Measurements from ENCODE around the gene FUOM. TPM values are rescaled to one million over a fixed set of nuclear protein-coding genes. Genes with fewer than 3 reads are reported as not detected.

Gene FUOM
- total RNA-seq, 1 donor from 2014 or later: 5.1 TPM

GRCh38 chr10:133335246-133336117, 22.3 kb downstream of the FUOM start:
- no peaks in the 10 kb centered on the region for H3K9me3 ChIP-seq (replicated peaks)
- DNase-seq: peak; percentile 54
- H3K27ac ChIP-seq (replicated peaks): no peak overlapping the region
- peaks cover 88% of the 10 kb centered on the region for H3K27me3 ChIP-seq (ENCODE audit: low read depth)
- intact Hi-C loops (cut with micrococcal nuclease): no loop called here
- H3K4me3 ChIP-seq: peak overlapping the region; percentile 58
- peaks cover 23% of the 10 kb centered on the region for H3K4me1 ChIP-seq
- H3K36me3 ChIP-seq: no peaks in the 10 kb centered on the region
- TF ChIP-seq, protein P1, sequence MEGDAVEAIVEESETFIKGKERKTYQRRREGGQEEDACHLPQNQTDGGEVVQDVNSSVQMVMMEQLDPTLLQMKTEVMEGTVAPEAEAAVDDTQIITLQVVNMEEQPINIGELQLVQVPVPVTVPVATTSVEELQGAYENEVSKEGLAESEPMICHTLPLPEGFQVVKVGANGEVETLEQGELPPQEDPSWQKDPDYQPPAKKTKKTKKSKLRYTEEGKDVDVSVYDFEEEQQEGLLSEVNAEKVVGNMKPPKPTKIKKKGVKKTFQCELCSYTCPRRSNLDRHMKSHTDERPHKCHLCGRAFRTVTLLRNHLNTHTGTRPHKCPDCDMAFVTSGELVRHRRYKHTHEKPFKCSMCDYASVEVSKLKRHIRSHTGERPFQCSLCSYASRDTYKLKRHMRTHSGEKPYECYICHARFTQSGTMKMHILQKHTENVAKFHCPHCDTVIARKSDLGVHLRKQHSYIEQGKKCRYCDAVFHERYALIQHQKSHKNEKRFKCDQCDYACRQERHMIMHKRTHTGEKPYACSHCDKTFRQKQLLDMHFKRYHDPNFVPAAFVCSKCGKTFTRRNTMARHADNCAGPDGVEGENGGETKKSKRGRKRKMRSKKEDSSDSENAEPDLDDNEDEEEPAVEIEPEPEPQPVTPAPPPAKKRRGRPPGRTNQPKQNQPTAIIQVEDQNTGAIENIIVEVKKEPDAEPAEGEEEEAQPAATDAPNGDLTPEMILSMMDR (IDR thresholded peaks at IDR 0.05; ENCODE audit: borderline replicate concordance): no peak

DNA sequence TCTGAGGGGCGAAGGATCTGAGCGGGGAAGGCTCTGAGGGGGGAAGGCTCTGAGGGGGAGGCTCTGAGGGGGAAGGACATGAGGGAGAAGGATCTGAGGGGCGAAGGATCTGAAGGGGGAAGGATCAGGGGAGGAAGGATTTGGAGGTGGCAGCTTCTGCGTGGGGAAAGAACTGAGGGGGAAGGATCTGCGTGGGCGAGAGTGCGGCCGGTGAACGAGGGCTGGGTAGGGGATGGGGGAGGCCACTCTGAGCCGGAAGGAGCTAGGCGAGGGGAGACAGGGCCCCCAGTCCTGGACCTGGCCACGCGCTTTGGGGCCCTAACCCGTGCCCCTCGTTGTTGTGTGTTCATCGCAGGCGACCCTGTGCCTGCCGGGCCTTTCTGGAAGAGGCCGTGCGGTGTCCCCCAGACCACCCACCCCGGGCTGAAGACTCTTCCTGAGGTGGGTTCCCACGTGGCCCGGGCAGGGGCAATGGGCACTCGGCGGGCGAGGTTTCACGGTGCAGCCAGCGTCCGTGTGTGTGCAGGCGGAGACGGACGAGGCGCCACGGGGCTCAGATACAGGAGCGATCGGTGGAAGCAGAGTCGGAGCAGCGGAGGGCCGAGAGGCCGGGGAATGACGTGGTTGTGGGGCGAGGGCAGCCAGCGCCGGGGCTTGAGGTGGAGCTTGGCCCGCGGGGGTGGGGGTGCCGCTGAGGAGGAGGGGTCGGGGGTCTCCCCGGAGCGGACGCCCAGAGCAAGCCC, 23.1 kb downstream of the FUOM start:
- no peak overlapping the region for H3K27ac ChIP-seq (replicated peaks)
- peaks cover 86% of the 10 kb centered on the region for H3K27me3 ChIP-seq (ENCODE audit: low read depth)
- no peaks in the 10 kb centered on the region for H3K36me3 ChIP-seq
- DNase-seq: no peak
- peak overlapping the region; percentile 58 for H3K4me3 ChIP-seq
- TF ChIP-seq, protein P1 (IDR thresholded peaks at IDR 0.05; ENCODE audit: borderline replicate concordance): no peak
- no peaks in the 10 kb centered on the region for H3K9me3 ChIP-seq (replicated peaks)
- peaks cover 27% of the 10 kb centered on the region for H3K4me1 ChIP-seq
- intact Hi-C loops (cut with micrococcal nuclease): no loop called here

- H3K4me1 ChIP-seq: peaks cover 30% of the 10 kb centered on the region
- no peaks in the 10 kb centered on the region for H3K36me3 ChIP-seq
- TF ChIP-seq, protein P1 (IDR thresholded peaks at IDR 0.05; ENCODE audit: borderline replicate concordance): no peak
- DNase-seq: no peak
- intact Hi-C loops (cut with micrococcal nuclease): no loop called here
- no peak overlapping the region for H3K27ac ChIP-seq (replicated peaks)
- H3K27me3 ChIP-seq (ENCODE audit: low read depth): peaks cover 86% of the 10 kb centered on the region
- no peak overlapping the region for H3K4me3 ChIP-seq
- no peaks in the 10 kb centered on the region for H3K9me3 ChIP-seq (replicated peaks)
Observed at GRCh38 chr10:133332936-133333699, 24.7 kb downstream of the FUOM start.

- TF ChIP-seq, protein P1 (IDR thresholded peaks at IDR 0.05; ENCODE audit: borderline replicate concordance): peak; percentile 98
- Histone ChIP-seq H3K9me3 (replicated peaks) (no peaks in the 10 kb centered on the region), H3K4me3 (peak overlapping the region; percentile 52), H3K4me1 (peaks cover 25% of the 10 kb centered on the region), H3K27ac (replicated peaks) (no peak overlapping the region), H3K27me3 (ENCODE audit: low read depth) (peaks cover 86% of the 10 kb centered on the region), H3K36me3 (no peaks in the 10 kb centered on the region)
- DNase-seq: peak; percentile 85
- intact Hi-C loops (cut with micrococcal nuclease): loop anchor here (5.0 kb wide), 1 partner anchor 278 kb away; no protein-coding TSS in a partner anchor
Observed at GRCh38 chr10:133329491-133330202, 28.2 kb downstream of the FUOM start.

Measured in left ventricle myocardium inferior (tissue), 1 donor.